ENCODE measurements around the gene CLIP4.

DNA sequence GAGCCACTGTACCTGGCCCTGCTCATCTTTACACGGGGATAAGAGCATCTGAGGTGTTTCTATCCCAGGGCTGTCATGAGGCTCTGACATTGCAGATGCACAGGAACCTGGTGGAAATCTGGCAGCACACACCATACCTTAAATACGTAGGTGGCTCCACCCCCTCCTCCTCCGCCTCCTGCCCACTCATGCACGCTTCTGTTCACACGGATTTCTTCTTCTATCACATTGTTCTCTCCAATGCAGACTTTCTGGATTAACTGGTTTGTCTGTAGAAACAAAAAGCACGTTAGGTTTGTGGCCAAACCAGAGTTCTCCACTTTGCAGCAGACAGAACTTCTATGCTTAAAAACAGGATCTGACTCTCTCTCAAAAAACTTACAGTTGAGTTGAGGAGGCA lies 118.2 kb downstream of the CLIP4 start:
- no peak for TF ChIP-seq RFX5 (IDR thresholded peaks at IDR 0.05; ENCODE audit: low read depth, low read length)
- TF ChIP-seq POLR2A (IDR thresholded peaks at IDR 0.05; ENCODE audit: low read depth, low read length), result no peak
- TF ChIP-seq CTCF (conservative IDR thresholded peaks at IDR 0.05; ENCODE audit: low read depth, low read length), result no peak
- no peak for TF ChIP-seq MXI1 (IDR thresholded peaks at IDR 0.05; ENCODE audit: borderline replicate concordance, low read depth, low read length)
